Retinal pigment epithelial cell (primary cell): ENCODE results near the gene MAPK14.

ENCODE experiments used
- DNase-seq: peaks from one replicate; pipeline ENCODE4 v3.0.0-alpha.2; 2010; ENCODE audit warnings: low read depth
- H3K4me3 ChIP-seq: 2 replicates; pipeline ENCODE4 v1.5.1; 2011; ENCODE audit warnings: mild to moderate bottlenecking, low read length, control low read depth, moderate library complexity
- CTCF ChIP-seq: conservative IDR thresholded peaks from 2 replicates; pipeline ENCODE4 v1.5.1; 2011; ENCODE audit warnings: low read depth, low read length, control low read depth, inconsistent platforms

The MAPK14 gene

GRCh38 chr6:36130667-36131510, 103.3 kb downstream of the MAPK14 start:
- H3K4me3 ChIP-seq = peak overlapping the region; percentile 44
- TF ChIP-seq CTCF = no peak
- DNase-seq = no peak

- no peak for TF ChIP-seq CTCF
- peak overlapping the region; percentile 7 for H3K4me3 ChIP-seq
- DNase-seq = no peak
These were observed 104.1 kb downstream of the MAPK14 start for GRCh38 chr6:36131511-36132245.

GRCh38 chr6:36132246-36132895, 104.8 kb downstream of the MAPK14 start:
- no peak for DNase-seq
- H3K4me3 ChIP-seq = no peak overlapping the region
- no peak for TF ChIP-seq CTCF

DNA sequence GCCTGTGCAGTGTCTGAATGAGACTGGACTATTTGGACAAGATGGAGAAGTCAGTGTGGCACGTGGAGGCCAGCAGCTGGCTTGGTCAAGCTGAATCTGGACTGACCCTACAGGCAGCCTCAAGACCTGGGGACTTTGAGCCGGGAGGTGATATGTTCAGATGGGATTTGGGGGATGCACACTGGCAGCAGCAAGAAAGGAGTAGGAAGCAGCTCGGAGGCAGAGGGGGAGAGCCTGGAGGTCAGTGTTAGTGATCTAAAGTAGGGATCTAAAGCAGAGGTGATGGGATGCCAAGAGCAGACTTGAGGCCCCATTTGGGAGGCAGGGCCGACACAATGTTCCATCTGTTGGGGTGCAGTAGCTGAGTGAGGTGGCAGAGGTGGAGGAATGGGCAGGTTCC, 105.5 kb downstream of the MAPK14 start:
- DNase-seq = no peak
- no peak for TF ChIP-seq CTCF
- H3K4me3 ChIP-seq = no peak overlapping the region

GRCh38 chr6:36133912-36134311, 106.3 kb downstream of the MAPK14 start:
- DNase-seq = no peak

GRCh38 chr6:36135053-36135731, 107.6 kb downstream of the MAPK14 start:
- no peak for TF ChIP-seq CTCF
- H3K4me3 ChIP-seq = no peak overlapping the region
- no peak for DNase-seq

More at GRCh38 chr6:36133912-36134311, 106.3 kb downstream of the MAPK14 start:
- H3K4me3 ChIP-seq = no peak overlapping the region
- no peak for TF ChIP-seq CTCF
